Kidney tubule cell (primary cell): ENCODE measurements around the gene PIP4K2B.
"Not testable (repeated sequence)": the region's sequence is repeated elsewhere in the genome, so short reads cannot be mapped to it uniquely, and the experiment has no call there.

ENCODE experiments used
- DNase-seq: peaks from one replicate; pipeline ENCODE4 v3.0.0-alpha.2; 2018; ENCODE audit warnings: low spot score

The PIP4K2B gene

GRCh38 chr17:38729368-38729885 lies 69.9 kb downstream of the PIP4K2B start:
- DNase-seq = no peak

- DNase-seq = no peak
These were observed 71.0 kb downstream of the PIP4K2B start for GRCh38 chr17:38728290-38728831.

DNA sequence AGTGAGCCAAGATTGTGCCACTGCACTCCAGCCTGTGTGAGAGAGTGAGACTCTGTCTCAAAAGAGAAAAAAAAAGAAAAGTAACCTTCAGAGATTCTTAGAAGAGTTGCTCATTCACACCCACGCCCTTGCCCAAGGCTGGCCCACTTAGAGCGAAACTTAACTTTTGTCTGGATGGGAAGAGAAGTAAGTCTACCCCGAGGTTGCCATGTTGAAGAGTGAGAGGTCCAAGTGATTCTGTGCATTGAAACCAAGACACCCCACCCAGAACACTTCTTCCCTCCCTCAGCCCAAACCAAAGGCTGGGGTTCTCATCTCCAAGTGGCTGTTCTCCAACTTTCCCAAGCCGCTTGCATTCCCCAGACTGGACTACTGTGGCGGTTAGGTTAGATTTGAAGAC lies 71.6 kb downstream of the PIP4K2B start:
- DNase-seq = no peak

GRCh38 chr17:38726145-38726544 lies 73.2 kb downstream of the PIP4K2B start:
- not testable (repeated sequence) for DNase-seq

DNA sequence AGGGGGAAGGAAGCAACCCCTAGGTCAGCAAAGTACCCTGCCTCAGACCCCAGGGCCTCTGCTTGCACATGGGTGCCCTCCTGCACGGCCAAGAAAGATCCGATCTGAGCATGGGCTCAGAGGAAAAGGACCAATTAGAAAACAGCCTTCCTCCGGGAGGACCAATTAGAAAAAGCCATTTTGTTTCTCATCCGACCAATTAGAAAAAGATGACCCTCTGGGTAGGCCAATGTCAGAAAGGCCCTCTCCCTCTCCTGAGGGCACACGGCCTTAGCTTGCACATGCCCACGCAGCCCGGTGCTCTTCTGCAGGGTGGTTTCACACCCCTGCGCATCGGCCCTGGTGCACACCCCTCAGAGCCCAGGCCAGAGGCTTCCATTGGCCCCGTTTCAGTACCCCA lies 74.3 kb downstream of the PIP4K2B start:
- no peak for DNase-seq

DNA sequence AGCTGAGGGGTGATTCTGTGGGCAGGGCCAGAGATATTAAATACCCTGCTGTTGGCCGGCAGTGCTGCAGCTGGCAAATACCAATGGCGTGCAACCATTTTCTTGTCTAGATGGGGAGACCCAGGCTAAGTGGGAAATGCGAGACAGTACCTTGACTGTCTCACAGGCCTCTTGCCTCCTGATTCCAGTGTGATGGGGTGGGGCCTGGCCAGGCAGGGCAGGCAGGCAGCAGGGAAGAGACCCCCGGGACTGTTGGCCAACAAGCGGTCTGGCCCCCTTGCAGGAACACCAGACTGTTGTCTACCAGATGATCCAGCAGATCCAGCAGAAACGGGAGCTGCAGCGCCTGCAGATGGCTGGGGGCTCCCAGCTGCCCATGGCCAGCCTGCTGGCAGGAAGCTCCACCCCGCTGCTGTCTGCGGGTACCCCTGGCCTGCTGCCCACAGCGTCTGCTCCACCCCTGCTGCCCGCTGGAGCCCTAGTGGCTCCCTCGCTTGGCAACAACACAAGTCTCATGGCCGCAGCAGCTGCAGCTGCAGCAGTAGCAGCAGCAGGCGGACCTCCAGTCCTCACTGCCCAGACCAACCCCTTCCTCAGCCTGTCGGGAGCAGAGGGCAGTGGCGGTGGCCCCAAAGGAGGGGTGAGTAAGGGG lies 74.9 kb downstream of the PIP4K2B start:
- DNase-seq = no peak

- DNase-seq = no peak
These were observed 77.6 kb downstream of the PIP4K2B start for GRCh38 chr17:38721802-38722201.

GRCh38 chr17:38720941-38721340 lies 78.4 kb downstream of the PIP4K2B start:
- no peak for DNase-seq

DNA sequence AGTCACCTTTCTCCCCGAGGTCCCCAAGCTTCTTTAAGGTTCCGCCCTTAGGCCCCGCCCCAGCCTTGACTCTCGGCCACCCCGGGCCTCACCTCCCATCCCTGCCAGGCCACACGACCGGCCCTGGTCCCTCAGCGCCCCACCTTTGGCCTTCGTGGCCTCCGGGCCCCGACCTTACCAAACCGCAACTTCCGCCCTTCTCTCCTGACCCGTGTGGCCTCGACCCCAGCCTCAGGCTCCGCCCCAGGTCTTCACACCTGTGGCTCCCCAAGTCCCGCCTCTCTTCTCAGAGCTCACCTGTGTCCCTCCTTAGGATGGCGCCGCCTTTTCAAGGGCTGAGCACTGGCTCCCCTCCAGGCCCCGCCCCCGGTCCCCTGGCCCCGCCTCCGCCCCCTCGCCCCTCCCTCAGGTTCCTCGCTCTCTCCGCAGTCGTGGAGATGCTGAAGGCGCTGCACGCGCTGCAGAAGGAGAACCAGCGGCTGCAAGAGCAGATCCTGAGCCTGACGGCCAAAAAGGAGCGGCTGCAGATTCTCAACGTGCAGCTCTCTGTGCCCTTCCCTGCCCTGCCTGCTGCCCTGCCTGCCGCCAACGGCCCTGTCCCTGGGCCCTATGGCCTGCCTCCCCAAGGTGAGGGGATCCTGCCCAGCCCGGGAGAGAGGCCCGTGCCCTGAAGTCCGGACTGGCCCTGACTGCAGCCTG lies 79.3 kb downstream of the PIP4K2B start:
- DNase-seq = no peak

DNA sequence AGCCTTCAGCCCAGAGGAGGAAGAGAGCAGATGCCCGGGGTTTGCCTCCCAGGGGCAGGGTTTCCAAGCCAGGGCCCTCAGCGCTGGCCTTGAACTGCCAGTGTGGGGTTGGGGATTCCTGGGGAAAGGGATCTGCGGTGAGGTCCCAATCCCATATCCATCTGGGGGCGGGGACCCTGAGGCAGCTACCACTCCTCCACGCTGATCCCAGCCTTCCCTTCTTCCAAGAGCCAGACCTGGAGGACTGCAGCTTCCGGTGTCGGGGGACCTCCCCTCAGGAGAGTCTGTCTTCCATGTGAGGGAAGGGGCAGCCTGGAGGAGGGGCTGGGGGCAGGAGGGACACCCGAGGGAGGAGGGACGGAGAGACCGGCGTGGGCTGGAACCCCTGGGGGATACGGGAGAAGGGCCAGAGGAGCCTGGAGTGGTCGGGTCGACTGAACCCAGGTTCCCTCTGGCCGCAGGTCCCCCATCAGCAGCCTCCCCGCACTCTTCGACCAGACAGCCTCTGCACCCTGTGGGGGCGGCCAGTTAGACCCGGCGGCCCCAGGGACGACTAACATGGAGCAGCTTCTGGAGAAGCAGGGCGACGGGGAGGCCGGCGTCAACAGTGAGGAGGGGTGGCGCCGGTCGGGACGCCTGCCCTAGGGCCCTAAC lies 79.9 kb downstream of the PIP4K2B start:
- no peak for DNase-seq

- no peak for DNase-seq
These were observed 82.1 kb downstream of the PIP4K2B start for GRCh38 chr17:38717139-38717745.

GRCh38 chr17:38716368-38717005 lies 82.9 kb downstream of the PIP4K2B start:
- no peak for DNase-seq
